Stomach (tissue), 4 donors: ENCODE measurements around the gene CAPN10.

Experiments
- CTCF ChIP-seq, 7 experiments: fragments of 450-650 bp in 4 of 7; fragments of 200-600 bp in 3 of 7; sonication (generic) in 3 of 7; IDR thresholded peaks; one replicate each; pipeline ENCODE4 v1.5.1; 2016 to 2019; ENCODE audit warnings: antibody characterized with exemption in 7 of 7, control low read depth in 2 of 7, mild to moderate bottlenecking in 1 of 7
- EP300 ChIP-seq: sonication (generic); formaldehyde crosslinking; IDR thresholded peaks from one replicate; pipeline ENCODE4 v1.6.1; 2017; ENCODE audit warnings: antibody characterized with exemption
- POLR2A ChIP-seq, 4 donors: fragments of 450-650 bp; IDR thresholded peaks; one replicate each; pipeline ENCODE4 v1.6.1; 2016; ENCODE audit warnings: antibody characterized with exemption in 4 of 4, control low read depth in 2 of 4, mild to moderate bottlenecking in 1 of 4, moderate library complexity in 1 of 4
- POLR2AphosphoS5 ChIP-seq, 3 donors: sonication (generic); formaldehyde crosslinking; IDR thresholded peaks; one replicate each; pipeline ENCODE4 v1.6.1; 2016; ENCODE audit warnings: antibody characterized with exemption in 3 of 3

DNA sequence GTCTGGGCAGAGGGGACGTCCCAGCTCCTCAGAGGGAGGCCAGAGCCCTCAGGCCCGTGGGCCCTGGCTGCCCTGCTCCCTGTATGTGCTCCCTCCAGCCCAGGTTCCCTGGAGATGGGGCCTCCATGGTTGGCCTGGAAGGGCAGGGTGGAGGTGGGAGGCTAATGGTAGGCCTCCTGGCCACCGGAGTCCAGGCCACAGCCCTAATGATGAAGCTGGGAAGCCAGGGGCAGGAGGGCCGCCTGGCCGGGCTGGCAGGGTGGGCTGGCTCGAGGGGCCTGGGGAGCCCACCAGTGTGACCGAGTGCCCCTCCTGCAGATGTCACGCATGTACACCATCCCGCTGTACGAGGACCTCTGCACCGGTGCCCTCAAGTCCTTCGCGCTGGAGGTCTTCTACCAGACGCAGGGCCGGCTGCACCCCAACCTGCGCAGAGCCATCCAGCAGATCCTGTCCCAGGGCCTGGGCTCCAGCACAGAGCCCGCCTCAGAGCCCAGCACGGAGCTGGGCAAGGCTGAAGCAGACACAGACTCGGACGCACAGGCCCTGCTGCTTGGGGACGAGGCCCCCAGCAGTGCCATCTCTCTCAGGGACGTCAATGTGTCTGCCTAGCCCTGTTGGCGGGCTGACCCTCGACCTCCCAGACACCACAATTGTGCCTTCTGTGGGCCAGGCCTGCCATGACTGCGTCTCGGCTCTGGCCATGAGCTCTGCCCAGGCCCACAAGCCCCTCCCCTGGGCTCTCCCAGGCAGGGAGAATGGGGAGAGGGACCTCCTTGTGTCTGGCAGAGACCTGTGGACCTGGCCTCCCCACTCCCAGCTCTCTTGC is 9.0 kb upstream of the CAPN10 start:
- TF ChIP-seq CTCF (IDR thresholded peaks at IDR 0.05) (no peak), POLR2A (IDR thresholded peaks at IDR 0.05) (no peak), EP300 (no peak), POLR2AphosphoS5 (IDR thresholded peaks at IDR 0.05) (no peak)
